HEK293 (cell line): Measurements from ENCODE around the gene KIAA1328.

Experiments used
- BCL11B ChIP-seq: fragments of 450-650 bp; formaldehyde crosslinking; IDR thresholded peaks from 2 replicates; pipeline ENCODE4 v1.5.1; 2016; ENCODE audit warnings: low read depth, missing biosample characterization, missing genetic modification characterization
- HOXC10 ChIP-seq: sonication (generic); formaldehyde crosslinking; IDR thresholded peaks from 2 replicates; pipeline ENCODE4 v1.8.1; 2023; ENCODE audit warnings: mild to moderate bottlenecking, missing genetic modification reagents
- IKZF3 ChIP-seq: fragments of 450-650 bp; IDR thresholded peaks from 2 replicates; pipeline ENCODE4 v1.5.0; 2018; ENCODE audit warnings: missing biosample characterization, mild to moderate bottlenecking, missing genetic modification characterization, moderate library complexity
- MEIS1 ChIP-seq: sonication (generic); formaldehyde crosslinking; IDR thresholded peaks from 2 replicates; pipeline ENCODE4 v1.8.1; 2022; ENCODE audit warnings: missing genetic modification reagents, mild to moderate bottlenecking, borderline replicate concordance
- ZBTB8A ChIP-seq: fragments of 450-650 bp; formaldehyde crosslinking; IDR thresholded peaks from 2 replicates; pipeline ENCODE4 v1.5.1; 2016; ENCODE audit warnings: missing biosample characterization, missing genetic modification characterization
- ZIC2 ChIP-seq: fragments of 450-650 bp; formaldehyde crosslinking; IDR thresholded peaks from 2 replicates; pipeline ENCODE4 v1.5.1; 2016; ENCODE audit warnings: missing biosample characterization, missing genetic modification characterization
- ZNF112 ChIP-seq: fragments of 450-650 bp; formaldehyde crosslinking; IDR thresholded peaks from 2 replicates; pipeline ENCODE4 v1.5.0; 2017; ENCODE audit warnings: missing biosample characterization, missing genetic modification characterization
- ZNF16 ChIP-seq: fragments of 450-650 bp; formaldehyde crosslinking; IDR thresholded peaks from 2 replicates; pipeline ENCODE4 v1.5.1; 2016; ENCODE audit warnings: low read depth, missing biosample characterization, missing genetic modification characterization
- ZNF239 ChIP-seq: fragments of 450-650 bp; formaldehyde crosslinking; IDR thresholded peaks from 2 replicates; pipeline ENCODE4 v1.5.1; 2016; ENCODE audit warnings: missing biosample characterization, missing genetic modification characterization
- ZNF354C ChIP-seq: fragments of 450-650 bp; formaldehyde crosslinking; IDR thresholded peaks from 2 replicates; pipeline ENCODE4 v1.5.1; 2016; ENCODE audit warnings: missing biosample characterization, missing genetic modification characterization, low read depth, borderline replicate concordance
- ZNF530 ChIP-seq: fragments of 450-650 bp; formaldehyde crosslinking; IDR thresholded peaks from 2 replicates; pipeline ENCODE4 v1.5.1; 2016; ENCODE audit warnings: low read depth, missing biosample characterization, missing genetic modification characterization
- ZNF600 ChIP-seq: fragments of 450-650 bp; formaldehyde crosslinking; IDR thresholded peaks from 2 replicates; pipeline ENCODE4 v1.5.1; 2016; ENCODE audit warnings: missing biosample characterization, missing genetic modification characterization
- ZNF658 ChIP-seq: fragments of 450-650 bp; formaldehyde crosslinking; IDR thresholded peaks from 2 replicates; pipeline ENCODE4; 2016; ENCODE audit warnings: missing biosample characterization, missing genetic modification characterization
- ZNF76 ChIP-seq: fragments of 450-650 bp; formaldehyde crosslinking; IDR thresholded peaks from 2 replicates; pipeline ENCODE4; 2016; ENCODE audit warnings: low read depth, missing biosample characterization, missing genetic modification characterization, borderline replicate concordance
- ZNF785 ChIP-seq: fragments of 450-650 bp; formaldehyde crosslinking; IDR thresholded peaks from 2 replicates; pipeline ENCODE4 v1.5.1; 2016; ENCODE audit warnings: missing biosample characterization, missing genetic modification characterization
- ZNF830 ChIP-seq: fragments of 450-650 bp; IDR thresholded peaks from 2 replicates; pipeline ENCODE4 v1.5.0; 2018; ENCODE audit warnings: missing biosample characterization, missing genetic modification characterization, low read depth, mild to moderate bottlenecking, moderate library complexity
- TF ChIP-seq, protein P1 (sequence below): fragments of 450-650 bp; formaldehyde crosslinking; conservative IDR thresholded peaks from 2 replicates; pipeline ENCODE4 v1.5.1; 2016; ENCODE audit warnings: low read depth, missing biosample characterization, missing genetic modification characterization
- TF ChIP-seq, protein P2 (sequence below): fragments of 450-650 bp; formaldehyde crosslinking; IDR thresholded peaks from 2 replicates; pipeline ENCODE4 v1.5.1; 2016; ENCODE audit warnings: missing biosample characterization, missing genetic modification characterization
- TF ChIP-seq, protein P3 (sequence below): fragments of 450-650 bp; formaldehyde crosslinking; IDR thresholded peaks from 2 replicates; pipeline ENCODE4 v1.5.1; 2017; ENCODE audit warnings: missing biosample characterization, missing genetic modification characterization
- TF ChIP-seq, protein P4 (sequence below): fragments of 450-650 bp; formaldehyde crosslinking; IDR thresholded peaks from 2 replicates; pipeline ENCODE4 v1.5.1; 2016; ENCODE audit warnings: missing biosample characterization, missing genetic modification characterization
- TF ChIP-seq, protein P5 (sequence below): fragments of 450-650 bp; formaldehyde crosslinking; IDR thresholded peaks from 2 replicates; pipeline ENCODE4 v1.5.1; 2017; ENCODE audit warnings: missing biosample characterization, missing genetic modification characterization
- TF ChIP-seq, protein P6 (sequence below): fragments of 450-650 bp; formaldehyde crosslinking; IDR thresholded peaks from 2 replicates; pipeline ENCODE4 v1.5.1; 2016; ENCODE audit warnings: missing biosample characterization, missing genetic modification characterization
- TF ChIP-seq, protein P7 (sequence below): fragments of 450-650 bp; formaldehyde crosslinking; IDR thresholded peaks from 2 replicates; pipeline ENCODE4 v1.5.1; 2016; ENCODE audit warnings: missing biosample characterization, missing genetic modification characterization, low read depth

KIAA1328 gene

DNA sequence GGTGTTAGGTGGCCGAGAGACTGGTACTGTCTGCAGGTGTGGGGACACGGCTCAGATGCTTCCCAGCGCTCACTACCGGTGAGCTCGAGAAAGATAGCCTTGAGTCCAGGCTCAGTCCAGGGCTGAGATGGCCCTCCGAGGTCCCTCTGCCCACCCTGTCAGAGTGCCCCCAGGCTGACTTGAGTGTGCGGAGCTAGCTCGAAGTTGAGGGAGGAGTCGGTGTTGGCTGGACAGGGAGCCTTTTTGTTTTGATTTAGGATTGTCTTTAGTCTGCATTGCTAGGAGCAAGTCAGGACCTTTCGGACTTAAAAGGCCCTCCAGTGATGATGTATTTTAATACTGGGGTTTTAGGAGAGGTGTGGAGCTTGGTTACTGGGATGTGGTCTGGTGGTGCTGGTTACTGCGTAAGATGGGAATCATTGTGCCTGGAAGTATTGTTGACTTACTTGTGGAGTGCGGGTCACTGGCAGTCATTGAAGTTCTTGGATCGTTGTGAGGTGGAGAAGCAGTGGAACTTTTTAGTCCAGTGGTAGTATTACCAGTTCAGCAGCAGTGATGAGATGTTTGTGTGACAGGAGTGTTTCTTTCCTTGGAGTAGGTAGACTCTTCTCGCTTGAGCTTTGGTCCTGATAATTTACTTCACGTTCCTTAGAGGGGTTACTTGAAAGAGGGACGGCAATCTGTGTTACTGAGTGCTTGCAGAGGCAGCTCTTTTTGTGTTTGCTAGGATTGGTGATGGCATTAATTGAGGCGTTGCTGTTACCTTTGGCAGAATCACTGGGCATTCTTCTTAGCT lies 633 bp downstream of the KIAA1328 start (continued):
- TF ChIP-seq, protein P1, sequence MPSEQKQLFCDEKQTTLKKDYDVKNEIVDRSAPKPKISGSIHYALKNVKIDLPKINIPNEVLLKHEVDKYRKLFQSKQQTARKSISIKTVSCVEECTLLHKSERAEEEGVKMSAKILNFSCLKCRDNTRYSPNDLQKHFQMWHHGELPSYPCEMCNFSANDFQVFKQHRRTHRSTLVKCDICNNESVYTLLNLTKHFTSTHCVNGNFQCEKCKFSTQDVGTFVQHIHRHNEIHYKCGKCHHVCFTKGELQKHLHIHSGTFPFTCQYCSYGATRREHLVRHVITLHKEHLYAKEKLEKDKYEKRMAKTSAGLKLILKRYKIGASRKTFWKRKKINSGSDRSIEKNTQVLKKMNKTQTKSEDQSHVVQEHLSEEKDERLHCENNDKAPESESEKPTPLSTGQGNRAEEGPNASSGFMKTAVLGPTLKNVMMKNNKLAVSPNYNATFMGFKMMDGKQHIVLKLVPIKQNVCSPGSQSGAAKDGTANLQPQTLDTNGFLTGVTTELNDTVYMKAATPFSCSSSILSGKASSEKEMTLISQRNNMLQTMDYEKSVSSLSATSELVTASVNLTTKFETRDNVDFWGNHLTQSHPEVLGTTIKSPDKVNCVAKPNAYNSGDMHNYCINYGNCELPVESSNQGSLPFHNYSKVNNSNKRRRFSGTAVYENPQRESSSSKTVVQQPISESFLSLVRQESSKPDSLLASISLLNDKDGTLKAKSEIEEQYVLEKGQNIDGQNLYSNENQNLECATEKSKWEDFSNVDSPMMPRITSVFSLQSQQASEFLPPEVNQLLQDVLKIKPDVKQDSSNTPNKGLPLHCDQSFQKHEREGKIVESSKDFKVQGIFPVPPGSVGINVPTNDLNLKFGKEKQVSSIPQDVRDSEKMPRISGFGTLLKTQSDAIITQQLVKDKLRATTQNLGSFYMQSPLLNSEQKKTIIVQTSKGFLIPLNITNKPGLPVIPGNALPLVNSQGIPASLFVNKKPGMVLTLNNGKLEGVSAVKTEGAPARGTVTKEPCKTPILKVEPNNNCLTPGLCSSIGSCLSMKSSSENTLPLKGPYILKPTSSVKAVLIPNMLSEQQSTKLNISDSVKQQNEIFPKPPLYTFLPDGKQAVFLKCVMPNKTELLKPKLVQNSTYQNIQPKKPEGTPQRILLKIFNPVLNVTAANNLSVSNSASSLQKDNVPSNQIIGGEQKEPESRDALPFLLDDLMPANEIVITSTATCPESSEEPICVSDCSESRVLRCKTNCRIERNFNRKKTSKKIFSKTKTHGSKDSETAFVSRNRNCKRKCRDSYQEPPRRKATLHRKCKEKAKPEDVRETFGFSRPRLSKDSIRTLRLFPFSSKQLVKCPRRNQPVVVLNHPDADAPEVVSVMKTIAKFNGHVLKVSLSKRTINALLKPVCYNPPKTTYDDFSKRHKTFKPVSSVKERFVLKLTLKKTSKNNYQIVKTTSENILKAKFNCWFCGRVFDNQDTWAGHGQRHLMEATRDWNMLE (tag by site-specific recombination), result no peak
- TF ChIP-seq MEIS1 (no peak), ZNF16 (tag by site-specific recombination) (no peak), ZNF600 (0 out of 2 replicates have a peak, but pooled peaks have one; percentile 7), HOXC10 (CRISPR knock-in tag) (no peak), ZNF239 (tag by site-specific recombination) (no peak), ZNF354C (tag by site-specific recombination) (no peak), ZNF76 (no peak), IKZF3 (tag by site-specific recombination) (no peak), ZNF785 (tag by site-specific recombination) (no peak), ZBTB8A (peak; percentile 25; the same call in 1 of the 2 replicates), ZNF658 (tag by site-specific recombination) (no peak), ZNF830 (tag by site-specific recombination) (no peak), ZIC2 (tag by site-specific recombination) (no peak), ZNF530 (tag by site-specific recombination) (no peak), ZNF112 (tag by site-specific recombination) (no peak), BCL11B (tag by site-specific recombination) (no peak)
- TF ChIP-seq, protein P2, sequence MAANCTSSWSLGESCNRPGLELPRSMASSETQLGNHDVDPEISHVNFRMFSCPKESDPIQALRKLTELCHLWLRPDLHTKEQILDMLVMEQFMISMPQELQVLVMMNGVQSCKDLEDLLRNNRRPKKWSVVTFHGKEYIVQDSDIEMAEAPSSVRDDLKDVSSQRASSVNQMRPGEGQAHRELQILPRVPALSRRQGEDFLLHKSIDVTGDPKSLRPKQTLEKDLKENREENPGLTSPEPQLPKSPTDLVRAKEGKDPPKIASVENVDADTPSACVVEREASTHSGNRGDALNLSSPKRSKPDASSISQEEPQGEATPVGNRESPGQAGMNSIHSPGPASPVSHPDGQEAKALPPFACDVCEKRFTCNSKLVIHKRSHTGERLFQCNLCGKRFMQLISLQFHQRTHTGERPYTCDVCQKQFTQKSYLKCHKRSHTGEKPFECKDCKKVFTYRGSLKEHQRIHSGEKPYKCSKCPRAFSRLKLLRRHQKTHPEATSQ (tag by site-specific recombination), result no peak
- TF ChIP-seq, protein P3, sequence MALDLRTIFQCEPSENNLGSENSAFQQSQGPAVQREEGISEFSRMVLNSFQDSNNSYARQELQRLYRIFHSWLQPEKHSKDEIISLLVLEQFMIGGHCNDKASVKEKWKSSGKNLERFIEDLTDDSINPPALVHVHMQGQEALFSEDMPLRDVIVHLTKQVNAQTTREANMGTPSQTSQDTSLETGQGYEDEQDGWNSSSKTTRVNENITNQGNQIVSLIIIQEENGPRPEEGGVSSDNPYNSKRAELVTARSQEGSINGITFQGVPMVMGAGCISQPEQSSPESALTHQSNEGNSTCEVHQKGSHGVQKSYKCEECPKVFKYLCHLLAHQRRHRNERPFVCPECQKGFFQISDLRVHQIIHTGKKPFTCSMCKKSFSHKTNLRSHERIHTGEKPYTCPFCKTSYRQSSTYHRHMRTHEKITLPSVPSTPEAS (tag by site-specific recombination), result no peak
- TF ChIP-seq, protein P4, sequence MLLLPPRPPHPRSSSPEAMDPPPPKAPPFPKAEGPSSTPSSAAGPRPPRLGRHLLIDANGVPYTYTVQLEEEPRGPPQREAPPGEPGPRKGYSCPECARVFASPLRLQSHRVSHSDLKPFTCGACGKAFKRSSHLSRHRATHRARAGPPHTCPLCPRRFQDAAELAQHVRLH (tag by site-specific recombination), result no peak
- TF ChIP-seq, protein P5, sequence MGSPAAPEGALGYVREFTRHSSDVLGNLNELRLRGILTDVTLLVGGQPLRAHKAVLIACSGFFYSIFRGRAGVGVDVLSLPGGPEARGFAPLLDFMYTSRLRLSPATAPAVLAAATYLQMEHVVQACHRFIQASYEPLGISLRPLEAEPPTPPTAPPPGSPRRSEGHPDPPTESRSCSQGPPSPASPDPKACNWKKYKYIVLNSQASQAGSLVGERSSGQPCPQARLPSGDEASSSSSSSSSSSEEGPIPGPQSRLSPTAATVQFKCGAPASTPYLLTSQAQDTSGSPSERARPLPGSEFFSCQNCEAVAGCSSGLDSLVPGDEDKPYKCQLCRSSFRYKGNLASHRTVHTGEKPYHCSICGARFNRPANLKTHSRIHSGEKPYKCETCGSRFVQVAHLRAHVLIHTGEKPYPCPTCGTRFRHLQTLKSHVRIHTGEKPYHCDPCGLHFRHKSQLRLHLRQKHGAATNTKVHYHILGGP (tag by site-specific recombination), result no peak
- TF ChIP-seq, protein P6, sequence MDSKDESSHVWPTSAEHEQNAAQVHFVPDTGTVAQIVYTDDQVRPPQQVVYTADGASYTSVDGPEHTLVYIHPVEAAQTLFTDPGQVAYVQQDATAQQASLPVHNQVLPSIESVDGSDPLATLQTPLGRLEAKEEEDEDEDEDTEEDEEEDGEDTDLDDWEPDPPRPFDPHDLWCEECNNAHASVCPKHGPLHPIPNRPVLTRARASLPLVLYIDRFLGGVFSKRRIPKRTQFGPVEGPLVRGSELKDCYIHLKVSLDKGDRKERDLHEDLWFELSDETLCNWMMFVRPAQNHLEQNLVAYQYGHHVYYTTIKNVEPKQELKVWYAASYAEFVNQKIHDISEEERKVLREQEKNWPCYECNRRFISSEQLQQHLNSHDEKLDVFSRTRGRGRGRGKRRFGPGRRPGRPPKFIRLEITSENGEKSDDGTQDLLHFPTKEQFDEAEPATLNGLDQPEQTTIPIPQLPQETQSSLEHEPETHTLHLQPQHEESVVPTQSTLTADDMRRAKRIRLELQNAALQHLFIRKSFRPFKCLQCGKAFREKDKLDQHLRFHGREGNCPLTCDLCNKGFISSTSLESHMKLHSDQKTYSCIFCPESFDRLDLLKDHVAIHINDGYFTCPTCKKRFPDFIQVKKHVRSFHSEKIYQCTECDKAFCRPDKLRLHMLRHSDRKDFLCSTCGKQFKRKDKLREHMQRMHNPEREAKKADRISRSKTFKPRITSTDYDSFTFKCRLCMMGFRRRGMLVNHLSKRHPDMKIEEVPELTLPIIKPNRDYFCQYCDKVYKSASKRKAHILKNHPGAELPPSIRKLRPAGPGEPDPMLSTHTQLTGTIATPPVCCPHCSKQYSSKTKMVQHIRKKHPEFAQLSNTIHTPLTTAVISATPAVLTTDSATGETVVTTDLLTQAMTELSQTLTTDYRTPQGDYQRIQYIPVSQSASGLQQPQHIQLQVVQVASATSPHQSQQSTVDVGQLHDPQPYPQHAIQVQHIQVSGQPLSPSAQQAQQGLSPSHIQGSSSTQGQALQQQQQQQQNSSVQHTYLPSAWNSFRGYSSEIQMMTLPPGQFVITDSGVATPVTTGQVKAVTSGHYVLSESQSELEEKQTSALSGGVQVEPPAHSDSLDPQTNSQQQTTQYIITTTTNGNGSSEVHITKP (tag by site-specific recombination), result 0 out of 2 replicates have a peak, but pooled peaks have one; percentile 4
- TF ChIP-seq, protein P7, sequence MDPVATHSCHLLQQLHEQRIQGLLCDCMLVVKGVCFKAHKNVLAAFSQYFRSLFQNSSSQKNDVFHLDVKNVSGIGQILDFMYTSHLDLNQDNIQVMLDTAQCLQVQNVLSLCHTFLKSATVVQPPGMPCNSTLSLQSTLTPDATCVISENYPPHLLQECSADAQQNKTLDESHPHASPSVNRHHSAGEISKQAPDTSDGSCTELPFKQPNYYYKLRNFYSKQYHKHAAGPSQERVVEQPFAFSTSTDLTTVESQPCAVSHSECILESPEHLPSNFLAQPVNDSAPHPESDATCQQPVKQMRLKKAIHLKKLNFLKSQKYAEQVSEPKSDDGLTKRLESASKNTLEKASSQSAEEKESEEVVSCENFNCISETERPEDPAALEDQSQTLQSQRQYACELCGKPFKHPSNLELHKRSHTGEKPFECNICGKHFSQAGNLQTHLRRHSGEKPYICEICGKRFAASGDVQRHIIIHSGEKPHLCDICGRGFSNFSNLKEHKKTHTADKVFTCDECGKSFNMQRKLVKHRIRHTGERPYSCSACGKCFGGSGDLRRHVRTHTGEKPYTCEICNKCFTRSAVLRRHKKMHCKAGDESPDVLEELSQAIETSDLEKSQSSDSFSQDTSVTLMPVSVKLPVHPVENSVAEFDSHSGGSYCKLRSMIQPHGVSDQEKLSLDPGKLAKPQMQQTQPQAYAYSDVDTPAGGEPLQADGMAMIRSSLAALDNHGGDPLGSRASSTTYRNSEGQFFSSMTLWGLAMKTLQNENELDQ, result no peak
